Nephron progenitor cell (in vitro differentiated cells): ENCODE measurements around the gene STEAP2.

Experiments used
- DNase-seq: peaks from one replicate; pipeline ENCODE4 v3.0.0; 2021
- H3K27ac Mint-ChIP-seq: 2 replicates; pipeline ENCODE4 v1.8.0; 2021; ENCODE audit warnings: mild to moderate bottlenecking, moderate library complexity, mixed read lengths
- H3K27me3 Mint-ChIP-seq: 2 replicates; pipeline ENCODE4 v1.8.0; 2021; ENCODE audit warnings: mild to moderate bottlenecking, low read depth, mixed read lengths; ENCODE audit not compliant: poor library complexity
- H3K36me3 Mint-ChIP-seq: 2 replicates; pipeline ENCODE4 v1.8.0; 2021; ENCODE audit warnings: low read depth, mixed read lengths
- H3K4me1 Mint-ChIP-seq: 2 replicates; pipeline ENCODE4 v1.8.0; 2021; ENCODE audit warnings: mixed read lengths
- H3K4me3 Mint-ChIP-seq: 2 replicates; pipeline ENCODE4 v1.8.0; 2021; ENCODE audit warnings: mild to moderate bottlenecking, moderate library complexity, mixed read lengths
- H3K9me3 Mint-ChIP-seq: 2 replicates; pipeline ENCODE4 v1.8.0; 2021; ENCODE audit warnings: mild to moderate bottlenecking, moderate library complexity, mixed read lengths
- CTCF ChIP-seq: fragments of 200-600 bp; sonication (generic); IDR thresholded peaks from 2 replicates; pipeline ENCODE4 v1.5.0; 2021; ENCODE audit warnings: antibody characterized with exemption

STEAP2 gene

GRCh38 chr7:90213521-90213920, 2.0 kb downstream of the STEAP2 start:
- no peak for DNase-seq
- H3K4me1 Mint-ChIP-seq = peaks cover 9% of the 10 kb centered on the region
- peaks cover 9% of the 10 kb centered on the region for H3K36me3 Mint-ChIP-seq
- no peak overlapping the region for H3K4me3 Mint-ChIP-seq
- peaks cover 5% of the 10 kb centered on the region for H3K27me3 Mint-ChIP-seq
- no peak for TF ChIP-seq CTCF
- H3K9me3 Mint-ChIP-seq = no peaks in the 10 kb centered on the region
- no peak overlapping the region for H3K27ac Mint-ChIP-seq

- H3K36me3 Mint-ChIP-seq = peaks cover 9% of the 10 kb centered on the region
- H3K4me1 Mint-ChIP-seq = peaks cover 2% of the 10 kb centered on the region
- no peak for TF ChIP-seq CTCF
- H3K27ac Mint-ChIP-seq = no peak overlapping the region
- no peaks in the 10 kb centered on the region for H3K9me3 Mint-ChIP-seq
- no peaks in the 10 kb centered on the region for H3K27me3 Mint-ChIP-seq
- H3K4me3 Mint-ChIP-seq = no peak overlapping the region
- no peak for DNase-seq
Measured at GRCh38 chr7:90216080-90216674, 4.6 kb downstream of the STEAP2 start.

GRCh38 chr7:90216771-90217170, 5.2 kb downstream of the STEAP2 start:
- Mint-ChIP-seq H3K27me3 (no peaks in the 10 kb centered on the region), H3K4me3 (no peak overlapping the region), H3K36me3 (peaks cover 9% of the 10 kb centered on the region), H3K4me1 (no peaks in the 10 kb centered on the region), H3K27ac (no peak overlapping the region), H3K9me3 (no peaks in the 10 kb centered on the region)
- no peak for DNase-seq
- TF ChIP-seq CTCF = no peak

- no peaks in the 10 kb centered on the region for H3K27me3 Mint-ChIP-seq
- no peak for DNase-seq
- no peak for TF ChIP-seq CTCF
- H3K4me1 Mint-ChIP-seq = peaks cover 4% of the 10 kb centered on the region
- no peaks in the 10 kb centered on the region for H3K9me3 Mint-ChIP-seq
- no peak overlapping the region for H3K27ac Mint-ChIP-seq
- H3K36me3 Mint-ChIP-seq = peaks cover 1% of the 10 kb centered on the region
- H3K4me3 Mint-ChIP-seq = no peak overlapping the region
Measured at GRCh38 chr7:90222390-90222789, 10.8 kb downstream of the STEAP2 start.

GRCh38 chr7:90222811-90223725, 11.5 kb downstream of the STEAP2 start:
- TF ChIP-seq CTCF = no peak
- Mint-ChIP-seq H3K9me3 (no peaks in the 10 kb centered on the region), H3K36me3 (no peaks in the 10 kb centered on the region), H3K27me3 (no peaks in the 10 kb centered on the region), H3K27ac (no peak overlapping the region), H3K4me3 (no peak overlapping the region), H3K4me1 (peaks cover 4% of the 10 kb centered on the region)
- DNase-seq = no peak
